HepG2 (cell line): Measurements from ENCODE around the gene BLOC1S4. TPM values are rescaled to one million over a fixed set of nuclear protein-coding genes. Genes with fewer than 3 reads are reported as not detected.

Experiments
- ATM ChIP-seq: fragments of 450-650 bp; IDR thresholded peaks from 2 replicates; pipeline ENCODE4 v1.7.1; 2017; ENCODE audit warnings: mild to moderate bottlenecking, borderline replicate concordance
- CREBL2 ChIP-seq: sonication (generic); formaldehyde crosslinking; IDR thresholded peaks from 2 replicates; pipeline ENCODE4 v1.8.1; 2023; ENCODE audit warnings: missing genetic modification reagents, mild to moderate bottlenecking, borderline replicate concordance
- FIP1L1 ChIP-seq: fragments of 200-400 bp; formaldehyde crosslinking; IDR thresholded peaks from 2 replicates; pipeline ENCODE4 v1.6.1; 2018; ENCODE audit warnings: low read depth, mild to moderate bottlenecking, low read length, moderate library complexity, borderline replicate concordance; ENCODE audit not compliant: insufficient read depth
- GLI4 ChIP-seq: sonication (generic); formaldehyde crosslinking; IDR thresholded peaks from 2 replicates; pipeline ENCODE4 v1.5.1; 2020; ENCODE audit warnings: missing genetic modification reagents, mild to moderate bottlenecking, moderate library complexity, borderline replicate concordance
- HMGXB4 ChIP-seq, 2 experiments: sonication (generic) in 1 of 2; formaldehyde crosslinking in 1 of 2; IDR thresholded peaks; 2 replicates each; pipeline versions ENCODE4 v1.4.0 to v1.6.1; 2018 to 2020; ENCODE audit warnings: missing genetic modification reagents in 2 of 2, borderline replicate concordance in 1 of 2, low read depth in 1 of 2, mild to moderate bottlenecking in 1 of 2, missing biosample characterization in 1 of 2
- PBX2 ChIP-seq: IDR thresholded peaks from 2 replicates; pipeline ENCODE4 v1.6.1; 2016; ENCODE audit warnings: control low read depth
- PHF5A ChIP-seq: IDR thresholded peaks from one replicate; pipeline ENCODE4 v1.6.1; 2018; ENCODE audit warnings: low read depth, missing genetic modification reagents; ENCODE audit not compliant: unreplicated experiment
- POLR2G ChIP-seq: fragments of 200-400 bp; formaldehyde crosslinking; IDR thresholded peaks from 2 replicates; pipeline ENCODE4 v1.6.1; 2018; ENCODE audit warnings: mild to moderate bottlenecking, low read depth, low read length, moderate library complexity
- SIX1 ChIP-seq: sonication (generic); formaldehyde crosslinking; IDR thresholded peaks from 2 replicates; pipeline ENCODE4 v1.4.0; 2020; ENCODE audit warnings: missing genetic modification reagents, borderline replicate concordance
- ZBTB8A ChIP-seq: sonication (generic); formaldehyde crosslinking; IDR thresholded peaks from 2 replicates; pipeline ENCODE4 v1.4.0; 2020; ENCODE audit warnings: mild to moderate bottlenecking, low read depth, missing genetic modification reagents, borderline replicate concordance
- ZNF318 ChIP-seq: sonication (generic); formaldehyde crosslinking; IDR thresholded peaks from 2 replicates; pipeline ENCODE4 v1.4.0; 2020; ENCODE audit warnings: mild to moderate bottlenecking, missing genetic modification reagents
- ZNF329 ChIP-seq: sonication (generic); formaldehyde crosslinking; IDR thresholded peaks from 2 replicates; pipeline ENCODE4 v1.9.0; 2021; ENCODE audit warnings: low read depth, mild to moderate bottlenecking, missing genetic modification reagents
- ZNF788 ChIP-seq: sonication (generic); formaldehyde crosslinking; IDR thresholded peaks from 2 replicates; pipeline ENCODE4 v1.5.0; 2020; ENCODE audit warnings: mild to moderate bottlenecking, missing genetic modification reagents, borderline replicate concordance
- polyA plus RNA-seq, 8 experiments: library from polyadenylated mRNA; depleted of rRNA in 3 of 8; stranded (reverse) in 7 of 8; unstranded in 1 of 8; fragments of >200 nt; fragmentation: Illumina TruSeq in 4 of 8; extraction: Trizol in 4 of 8; gene quantifications; 2 replicates each; pipeline versions ENCODE4 v1.2.1 to v1.2.3, GENCODE V29; 2011 to 2016; ENCODE audit warnings: low read depth in 4 of 8, missing spikeins in 1 of 8, mixed read lengths in 1 of 8; ENCODE audit not compliant: insufficient read depth in 1 of 8
- total RNA-seq, 5 experiments: library from RNA; depleted of rRNA; stranded (reverse); fragments of >200 nt; fragmentation: Illumina TruSeq; extraction: Trizol; gene quantifications; 2 replicates each; pipeline ENCODE4 v1.2.3, GENCODE V29; 2016; ENCODE audit warnings: low read depth in 1 of 5

The BLOC1S4 gene
- total and polyA plus RNA-seq, 2 of the 13 experiments (the other 11 are each of a cell fraction or from before 2014, with no cell fraction given): 15.5 to 20.9 TPM

- TF ChIP-seq FIP1L1: no peak
- peak; percentile 78 for TF ChIP-seq PBX2
- TF ChIP-seq GLI4 (CRISPR knock-in tag): peak; percentile 80; the same call in 1 of the 2 replicates
- TF ChIP-seq PHF5A (CRISPR knock-in tag): no peak
- TF ChIP-seq CREBL2 (CRISPR knock-in tag): 0 out of 2 replicates have a peak, but pooled peaks have one; percentile 68
- no peak for TF ChIP-seq ATM
- peak; percentile 49 to 71; a peak in 2 of 4 replicates for TF ChIP-seq HMGXB4 (CRISPR knock-in tag; IDR thresholded peaks at IDR 0.05; ENCODE audit: borderline replicate concordance in 1 of 2, low read depth in 1 of 2)
- TF ChIP-seq ZNF329 (CRISPR knock-in tag): no peak; the same call in 1 of the 2 replicates
- TF ChIP-seq ZBTB8A (CRISPR knock-in tag): no peak; the same call in 1 of the 2 replicates
- TF ChIP-seq ZNF788 (CRISPR knock-in tag): peak; percentile 50
- TF ChIP-seq POLR2G: peak; percentile 99
- TF ChIP-seq ZNF318: no peak
- no peak for TF ChIP-seq SIX1 (CRISPR knock-in tag)
Measured at GRCh38 chr4:6693231-6694176, 22.5 kb upstream of the BLOC1S4 start, which contains the start of gene S100P (continued).
